ENCODE data around the gene SGTB. TPM values are rescaled to one million over a fixed set of nuclear protein-coding genes. Genes with fewer than 3 reads are reported as not detected.

Gene SGTB
- total and polyA plus RNA-seq, 11 donors, result 1.8 to 14.4 (median 6.5) TPM

GRCh38 chr5:65674749-65675148 lies 47.2 kb downstream of the SGTB start:
- H3K4me1 ChIP-seq, result no peaks in the 10 kb centered on the region
- no peak for ATAC-seq
- H3K4me3 ChIP-seq, result no peak overlapping the region
- no peaks in the 10 kb centered on the region for H3K27me3 ChIP-seq
- H3K9me3 ChIP-seq, result no peaks in the 10 kb centered on the region
- DNase-seq, result no peak
- intact Hi-C loops (cut with DNase I), result no loop called here
- peaks cover 0 to 64% (median 24%) of the 10 kb centered on the region in 9 donors for H3K36me3 ChIP-seq
- TF ChIP-seq POLR2A (IDR thresholded peaks at IDR 0.05) (no peak), CTCF (IDR thresholded peaks at IDR 0.05) (no peak)
- H3K27ac ChIP-seq, result no peak overlapping the region

- WGBS, 4 donors, result 92 to 96% (median 93%) methylated on average over 1 of the region's 1 CpG
- no peaks in the 10 kb centered on the region for H3K27me3 ChIP-seq
- no peak for ATAC-seq
- H3K4me1 ChIP-seq, result no peaks in the 10 kb centered on the region
- no peaks in the 10 kb centered on the region for H3K9me3 ChIP-seq
- peaks cover 0 to 65% (median 15%) of the 10 kb centered on the region in 9 donors for H3K36me3 ChIP-seq
- no peak overlapping the region for H3K27ac ChIP-seq
- intact Hi-C loops (cut with DNase I), result no loop called here
- TF ChIP-seq CTCF (IDR thresholded peaks at IDR 0.05), result no peak
- no peak for DNase-seq
- no peak overlapping the region for H3K4me3 ChIP-seq
Observed at GRCh38 chr5:65672796-65673195, 49.1 kb downstream of the SGTB start.

- Histone ChIP-seq H3K4me1 (peaks cover 0 to 4% (median 0%) of the 10 kb centered on the region in 12 donors), H3K9me3 (no peaks in the 10 kb centered on the region), H3K27ac (no peak overlapping the region), H3K36me3 (peaks cover 0 to 90% (median 43%) of the 10 kb centered on the region in 9 donors), H3K27me3 (no peaks in the 10 kb centered on the region), H3K4me3 (no peak overlapping the region)
- DNase-seq (no peak), ATAC-seq (no peak)
- 80 to 91% (median 89%) methylated on average over 7 of the region's 7 CpGs for WGBS, 4 donors
- TF ChIP-seq CTCF (IDR thresholded peaks at IDR 0.05) (no peak), POLR2A (IDR thresholded peaks at IDR 0.05) (no peak)
- intact Hi-C loops (cut with DNase I), result no loop called here
Observed at GRCh38 chr5:65668696-65669095, 53.2 kb downstream of the SGTB start.

- ATAC-seq, result peak in 3 of 4 donors; percentile 55 to 78 (median 67)
- H3K27me3 ChIP-seq, result no peaks in the 10 kb centered on the region
- no peak overlapping the region for H3K4me3 ChIP-seq
- 61 to 74% (median 67%) methylated on average over 1 of the region's 1 CpG for WGBS, 4 donors
- no peaks in the 10 kb centered on the region for H3K9me3 ChIP-seq
- intact Hi-C loops (cut with DNase I), result no loop called here
- DNase-seq, result no peak
- peak overlapping the region in 1 of 12 donors; percentile 8 for H3K27ac ChIP-seq
- H3K4me1 ChIP-seq, result peaks cover 0 to 9% (median 0%) of the 10 kb centered on the region in 12 donors
- H3K36me3 ChIP-seq, result peaks cover 0 to 91% (median 77%) of the 10 kb centered on the region in 9 donors
- TF ChIP-seq CTCF (IDR thresholded peaks at IDR 0.05) (peak in 7 of 12 donors; percentile 12 to 59 (median 32)), POLR2A (IDR thresholded peaks at IDR 0.05) (no peak)
Observed at GRCh38 chr5:65663804-65664521, 57.9 kb downstream of the SGTB start.
